Mucosa of gallbladder (tissue), 1 donor: ENCODE data around the gene NDC1. TPM values are rescaled to one million over a fixed set of nuclear protein-coding genes. Genes with fewer than 3 reads are reported as not detected.
"Not testable (repeated sequence)": the region's sequence is repeated elsewhere in the genome, so short reads cannot be mapped to it uniquely, and the experiment has no call there.

Experiments used
- DNase-seq: peaks from one replicate; pipeline ENCODE4 v3.0.0-alpha.2; 2020; ENCODE audit warnings: low spot score
- total RNA-seq: library from RNA; stranded (reverse); gene quantifications from one replicate; pipeline ENCODE4 v1.2.1, GENCODE V29; 2021
- donor health status: DM: no; HTN: no; CAD: no.

Gene NDC1
- total RNA-seq, 1 donor from 2014 or later, result 9.7 TPM

- DNase-seq, result no peak
These were observed 15.2 kb downstream of the NDC1 start for GRCh38 chr1:53822931-53823330.

DNA sequence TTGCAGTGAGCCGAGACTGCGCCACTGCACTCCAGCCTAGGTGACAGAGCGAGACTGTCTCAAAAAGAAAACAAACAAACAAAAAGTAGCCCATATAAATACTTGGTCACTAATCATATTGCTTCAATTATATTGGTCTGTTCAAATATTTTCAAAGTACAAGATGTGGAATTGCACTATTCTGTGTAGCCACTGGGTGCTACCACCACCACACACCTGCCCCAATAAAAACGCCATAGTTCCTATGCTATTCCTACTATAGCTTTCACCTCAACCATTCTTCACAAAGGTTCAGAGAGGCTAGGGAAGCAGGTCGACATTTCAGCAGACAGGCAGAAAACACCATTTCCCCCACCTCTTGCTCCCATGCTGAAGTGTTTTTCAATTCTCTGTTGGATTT, 16.7 kb downstream of the NDC1 start:
- DNase-seq, result no peak

DNA sequence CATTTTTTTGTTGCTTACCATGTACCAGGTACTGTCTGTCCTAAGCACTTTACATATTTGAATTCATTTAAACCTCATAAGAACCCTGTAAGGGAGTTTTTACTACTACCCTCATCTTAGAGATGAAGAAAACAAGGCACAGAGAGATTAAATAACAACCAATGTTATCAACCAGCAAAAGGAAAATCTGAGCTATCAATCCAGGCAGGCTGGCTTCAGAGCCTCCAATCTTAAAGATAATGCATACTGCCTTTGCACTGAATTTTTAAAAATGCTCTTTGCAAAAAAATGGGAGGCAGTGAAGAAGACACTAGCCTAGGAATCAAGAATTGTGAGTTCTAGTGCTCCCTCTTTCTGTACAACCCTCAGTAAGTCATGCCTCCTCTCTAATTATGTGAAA, 18.7 kb downstream of the NDC1 start:
- DNase-seq, result no peak

- DNase-seq, result not testable (repeated sequence)
These were observed 21.5 kb downstream of the NDC1 start for GRCh38 chr1:53816584-53816983.

DNA sequence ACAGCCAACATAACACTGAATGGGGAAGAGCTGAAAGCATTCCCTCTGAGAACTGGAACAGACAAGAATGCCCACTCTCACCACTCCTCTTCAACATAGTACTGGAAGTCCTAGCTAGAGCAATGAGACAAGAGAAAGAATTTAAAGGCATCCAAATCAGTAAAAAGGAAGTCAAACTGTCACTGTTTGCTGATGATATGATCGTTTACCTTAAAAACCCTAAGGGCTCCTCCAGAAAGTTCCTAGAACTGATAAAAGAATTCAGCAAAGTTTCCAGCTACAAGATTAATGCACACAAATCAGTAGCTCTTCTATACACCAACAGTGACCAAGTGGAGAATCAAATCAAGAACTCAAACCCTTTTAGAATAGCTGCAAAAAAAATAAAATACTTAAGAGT, 22.6 kb downstream of the NDC1 start:
- not testable (repeated sequence) for DNase-seq

DNA sequence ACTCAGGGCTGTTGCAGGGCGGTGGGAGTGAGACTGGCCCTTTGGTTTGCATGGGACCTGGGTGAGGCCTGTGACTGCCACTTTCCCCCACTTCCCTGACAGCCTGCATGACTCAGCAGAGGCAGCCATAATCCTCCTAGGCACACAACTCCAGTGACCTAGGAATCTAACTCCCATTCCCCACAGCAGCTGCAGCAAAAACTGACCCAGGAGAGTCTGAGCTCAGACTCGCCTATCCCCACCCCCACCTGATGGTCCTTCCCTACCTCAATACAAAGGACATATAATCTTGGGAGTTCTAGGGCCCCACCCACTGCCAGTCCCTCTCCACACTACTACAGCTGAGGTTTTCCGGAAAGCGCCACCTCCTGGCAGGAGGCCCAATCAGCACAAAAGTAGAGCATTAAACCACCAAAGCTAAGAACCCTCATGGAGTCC, 26.7 kb downstream of the NDC1 start:
- no peak for DNase-seq

DNA sequence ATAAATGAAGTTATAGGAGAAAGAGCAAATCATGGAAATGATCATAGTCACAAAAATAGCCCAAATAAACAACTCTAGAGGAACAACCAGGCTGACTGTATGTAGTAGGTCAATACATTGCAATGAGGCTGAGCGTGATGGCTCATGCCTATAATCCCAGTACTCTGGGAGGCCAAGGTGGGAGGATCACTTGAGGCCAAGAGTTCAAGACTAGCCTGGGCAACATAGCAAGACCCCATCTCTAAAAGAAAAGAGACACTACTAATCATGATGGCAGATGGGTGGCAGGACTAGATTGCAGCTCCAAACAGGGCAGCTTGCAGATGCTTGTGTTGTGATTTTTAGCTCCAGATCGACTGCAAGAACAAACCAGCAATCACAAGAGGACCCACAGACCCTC, 27.6 kb downstream of the NDC1 start:
- no peak for DNase-seq

GRCh38 chr1:53810007-53810406, 28.1 kb downstream of the NDC1 start:
- DNase-seq, result no peak

- no peak for DNase-seq
These were observed 30.2 kb downstream of the NDC1 start for GRCh38 chr1:53807916-53808315.

GRCh38 chr1:53804791-53805505, 33.1 kb downstream of the NDC1 start:
- DNase-seq, result no peak

- DNase-seq, result no peak
These were observed 33.9 kb downstream of the NDC1 start for GRCh38 chr1:53804181-53804580.

DNA sequence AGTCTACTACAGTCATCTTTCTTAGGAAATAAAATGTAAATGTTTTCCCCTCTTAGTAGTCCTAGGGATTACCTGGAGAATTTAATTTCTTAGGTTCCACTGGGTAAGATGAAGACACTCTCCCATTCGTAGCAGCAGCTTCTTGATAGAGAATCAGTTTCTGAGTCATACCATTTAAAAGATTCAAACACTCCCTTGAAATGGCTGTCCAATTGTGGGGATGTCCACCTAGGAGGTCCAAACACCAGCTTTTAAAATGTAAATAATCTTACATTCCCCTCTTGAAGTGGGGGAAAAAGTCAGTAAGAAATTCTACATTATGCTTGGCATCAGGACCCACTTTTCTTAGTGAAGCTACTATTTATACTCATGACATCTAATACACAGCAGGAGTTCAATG, 37.5 kb downstream of the NDC1 start:
- no peak for DNase-seq

GRCh38 chr1:53799141-53799540, 39.0 kb downstream of the NDC1 start:
- no peak for DNase-seq

- DNase-seq, result no peak
These were observed 45.3 kb downstream of the NDC1 start for GRCh38 chr1:53792806-53793205.

GRCh38 chr1:53787655-53788054, 50.4 kb downstream of the NDC1 start:
- DNase-seq, result no peak

- DNase-seq, result no peak
These were observed 55.0 kb downstream of the NDC1 start for GRCh38 chr1:53783056-53783455.

DNA sequence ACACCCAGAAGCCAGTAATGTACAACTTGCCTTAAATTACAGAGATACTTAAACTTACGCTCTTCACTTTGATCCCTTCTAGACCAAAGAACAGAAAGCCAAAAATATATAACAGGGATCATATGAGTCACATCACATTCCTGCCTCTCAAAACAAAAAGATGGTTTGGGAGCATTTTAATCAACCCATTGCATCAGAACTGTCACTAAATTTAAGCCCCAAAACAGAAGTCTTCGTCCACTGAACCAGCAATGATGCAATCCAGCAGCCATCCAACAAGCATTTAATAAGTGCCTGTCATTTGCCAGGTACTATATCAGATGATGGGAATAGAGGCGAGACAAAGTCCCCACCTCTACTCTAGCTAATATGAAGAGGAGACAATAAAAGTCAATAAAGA, 56.4 kb downstream of the NDC1 start:
- DNase-seq, result no peak

GRCh38 chr1:53777272-53777671, 60.8 kb downstream of the NDC1 start:
- no peak for DNase-seq

- no peak for DNase-seq
These were observed 66.4 kb downstream of the NDC1 start for GRCh38 chr1:53771648-53772047.

GRCh38 chr1:53769780-53770179, 68.3 kb downstream of the NDC1 start:
- no peak for DNase-seq

DNA sequence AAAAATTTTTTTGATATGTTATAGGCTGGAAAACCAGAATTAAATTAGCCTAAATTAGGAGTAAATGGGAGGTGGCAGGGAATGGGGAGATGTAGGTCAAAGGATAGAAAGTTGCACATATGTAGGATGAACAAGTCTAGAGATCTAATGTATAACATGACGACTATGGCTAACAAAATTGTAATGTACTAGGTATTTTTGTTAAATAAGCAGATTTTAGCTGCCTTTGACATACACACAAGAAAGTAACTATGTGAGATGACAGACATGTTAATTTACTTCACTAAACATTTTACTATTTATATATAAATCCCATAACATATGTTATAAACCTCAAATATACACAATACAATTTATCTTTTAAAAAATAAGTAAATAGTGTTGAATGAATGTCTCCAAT, 68.9 kb downstream of the NDC1 start:
- DNase-seq, result no peak

DNA sequence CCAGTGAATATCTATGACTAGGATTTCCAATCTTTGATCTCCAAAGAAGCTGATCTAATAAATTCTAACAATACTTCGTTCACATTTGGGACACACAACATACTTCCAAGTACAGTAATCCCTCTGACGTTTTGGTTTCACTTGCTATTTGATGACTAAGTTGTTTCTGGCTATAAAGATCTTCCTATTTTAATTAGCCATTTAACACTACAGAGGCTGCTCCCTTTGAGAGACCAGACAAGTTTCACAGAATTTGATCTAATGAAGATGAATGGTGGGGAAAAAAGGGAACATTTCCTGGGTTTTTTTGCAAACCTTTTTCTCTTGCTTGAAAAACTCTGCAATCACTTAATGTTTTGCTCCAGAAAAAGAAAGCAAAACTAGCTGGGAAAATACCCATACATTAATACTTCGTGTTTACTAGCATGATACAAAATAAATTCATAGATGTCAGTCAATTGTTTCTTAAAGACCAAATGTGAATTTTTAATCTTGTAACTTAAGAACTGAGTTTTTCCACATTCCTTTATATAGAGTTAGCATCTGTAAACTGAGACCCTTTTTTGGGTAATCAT, 71.2 kb downstream of the NDC1 start:
- no peak for DNase-seq

DNA sequence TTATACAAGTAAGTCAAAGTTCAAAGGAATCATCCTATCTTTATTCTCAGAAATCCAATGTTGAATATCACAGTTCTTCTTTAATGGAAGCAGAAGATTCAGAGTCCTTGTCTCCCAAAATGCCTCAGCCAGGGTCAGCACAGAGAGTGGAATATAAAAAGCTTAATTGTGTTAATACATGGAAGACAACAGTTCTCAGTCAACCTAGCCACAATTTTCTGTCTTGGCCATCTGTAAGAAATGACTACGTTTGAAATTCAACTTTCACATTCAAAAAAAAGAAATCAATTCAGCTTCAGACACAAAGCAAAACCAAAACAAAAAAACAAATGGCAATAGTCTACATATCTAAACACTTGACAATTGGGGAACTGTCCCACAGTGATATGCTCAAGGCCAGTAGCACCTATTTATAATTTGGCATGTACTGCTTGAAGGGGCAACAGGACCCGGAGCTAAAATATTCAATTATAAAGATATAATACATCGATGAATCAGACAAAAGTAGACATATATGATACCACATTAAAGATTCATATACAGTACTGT, 71.8 kb downstream of the NDC1 start:
- DNase-seq, result no peak

DNA sequence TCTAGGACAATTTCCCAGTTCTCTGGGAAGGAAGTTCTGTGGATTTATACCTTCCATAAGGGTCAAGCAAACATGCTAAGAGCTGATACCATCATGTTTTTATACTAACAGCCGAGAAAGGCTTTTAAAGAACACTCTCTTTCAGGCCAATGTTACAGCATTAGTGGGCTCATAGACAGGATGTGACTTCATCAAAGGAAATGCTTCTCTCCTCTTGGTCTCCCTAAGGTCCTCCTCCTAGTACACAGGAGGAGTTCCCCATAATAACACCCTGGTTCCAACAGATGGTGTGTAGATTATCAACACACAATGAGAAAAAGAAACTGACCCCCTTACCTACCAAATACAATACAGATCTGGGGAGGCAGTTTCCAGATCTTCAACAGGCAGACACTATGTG, 72.4 kb downstream of the NDC1 start:
- no peak for DNase-seq
